Measurements from ENCODE around the gene SSTR5.

Gene SSTR5

DNA sequence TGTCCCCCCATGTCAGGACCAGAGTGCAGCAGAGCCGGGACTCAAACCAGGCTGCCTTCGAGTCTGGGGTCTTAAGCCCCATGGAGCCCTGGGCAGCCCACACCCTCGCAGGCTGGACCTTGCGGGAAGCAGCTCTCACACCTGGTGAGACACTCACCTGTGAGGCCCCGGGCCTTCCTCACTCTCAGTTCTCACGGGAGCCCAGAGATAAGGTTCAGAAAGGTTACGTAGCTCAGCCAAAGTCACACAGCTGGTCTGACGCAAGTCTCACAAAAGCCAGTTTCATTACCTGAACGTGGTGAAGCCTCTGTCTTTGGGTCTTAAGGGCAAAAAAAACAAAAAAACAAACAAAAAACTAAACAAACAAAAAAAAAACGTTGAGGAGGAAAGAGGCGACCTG lies 32.8 kb upstream of the SSTR5 start:
- DNase-seq (ENCODE audit: low read depth in 2 of 2) = no peak

DNA sequence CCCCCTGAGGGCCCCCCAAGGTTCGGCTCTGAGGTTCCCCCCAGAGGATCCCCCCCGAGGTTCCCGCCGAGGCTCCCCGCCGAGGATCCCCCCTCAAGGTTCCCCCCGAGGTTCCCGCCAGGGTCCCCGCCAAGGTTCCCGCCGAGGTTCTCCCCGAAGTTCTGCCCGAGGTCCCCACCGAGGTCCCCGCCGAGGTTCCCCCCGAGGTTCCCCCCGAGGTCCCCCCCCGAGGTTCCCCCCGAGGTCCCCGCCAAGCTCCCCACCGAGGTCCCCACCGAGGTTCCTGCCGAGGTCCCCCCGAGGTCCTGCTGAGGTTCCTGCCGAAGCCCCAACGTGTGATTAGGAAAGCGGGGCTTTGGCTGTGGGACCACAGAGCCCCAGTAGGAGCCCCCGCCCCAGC lies 32.2 kb upstream of the SSTR5 start:
- no peak for DNase-seq (ENCODE audit: low read depth in 2 of 2)

- no peak for DNase-seq (ENCODE audit: low read depth in 2 of 2)
These were observed 30.4 kb upstream of the SSTR5 start for GRCh38 chr16:1042049-1042744.

DNA sequence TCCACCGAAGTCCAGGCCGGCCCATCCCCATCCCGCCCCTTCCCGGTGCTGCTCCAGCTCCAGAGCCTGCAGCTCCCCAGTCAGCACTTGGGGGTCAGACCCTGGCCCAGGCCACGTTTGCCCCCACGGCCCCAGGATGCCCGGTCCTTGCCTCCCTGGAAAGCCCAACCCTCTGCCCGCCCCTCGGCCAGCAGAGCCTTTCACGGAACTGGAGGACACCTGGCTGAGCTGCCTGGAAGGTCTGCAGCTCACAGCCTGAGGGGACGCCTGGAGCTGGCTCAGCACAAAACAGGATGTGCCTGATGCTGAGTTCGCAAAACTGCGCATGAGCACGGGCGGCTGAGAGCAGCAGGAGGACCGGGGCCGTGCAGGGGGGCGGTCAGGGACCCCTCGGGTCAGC lies 29.7 kb upstream of the SSTR5 start:
- DNase-seq (ENCODE audit: low read depth in 2 of 2) = no peak

GRCh38 chr16:1043881-1044451 lies 28.6 kb upstream of the SSTR5 start:
- no peak for DNase-seq (ENCODE audit: low read depth in 2 of 2)

GRCh38 chr16:1044460-1045309 lies 27.9 kb upstream of the SSTR5 start:
- DNase-seq (ENCODE audit: low read depth in 2 of 2) = no peak

- no peak for DNase-seq (ENCODE audit: low read depth in 2 of 2)
These were observed 27.1 kb upstream of the SSTR5 start for GRCh38 chr16:1045310-1045992.

DNA sequence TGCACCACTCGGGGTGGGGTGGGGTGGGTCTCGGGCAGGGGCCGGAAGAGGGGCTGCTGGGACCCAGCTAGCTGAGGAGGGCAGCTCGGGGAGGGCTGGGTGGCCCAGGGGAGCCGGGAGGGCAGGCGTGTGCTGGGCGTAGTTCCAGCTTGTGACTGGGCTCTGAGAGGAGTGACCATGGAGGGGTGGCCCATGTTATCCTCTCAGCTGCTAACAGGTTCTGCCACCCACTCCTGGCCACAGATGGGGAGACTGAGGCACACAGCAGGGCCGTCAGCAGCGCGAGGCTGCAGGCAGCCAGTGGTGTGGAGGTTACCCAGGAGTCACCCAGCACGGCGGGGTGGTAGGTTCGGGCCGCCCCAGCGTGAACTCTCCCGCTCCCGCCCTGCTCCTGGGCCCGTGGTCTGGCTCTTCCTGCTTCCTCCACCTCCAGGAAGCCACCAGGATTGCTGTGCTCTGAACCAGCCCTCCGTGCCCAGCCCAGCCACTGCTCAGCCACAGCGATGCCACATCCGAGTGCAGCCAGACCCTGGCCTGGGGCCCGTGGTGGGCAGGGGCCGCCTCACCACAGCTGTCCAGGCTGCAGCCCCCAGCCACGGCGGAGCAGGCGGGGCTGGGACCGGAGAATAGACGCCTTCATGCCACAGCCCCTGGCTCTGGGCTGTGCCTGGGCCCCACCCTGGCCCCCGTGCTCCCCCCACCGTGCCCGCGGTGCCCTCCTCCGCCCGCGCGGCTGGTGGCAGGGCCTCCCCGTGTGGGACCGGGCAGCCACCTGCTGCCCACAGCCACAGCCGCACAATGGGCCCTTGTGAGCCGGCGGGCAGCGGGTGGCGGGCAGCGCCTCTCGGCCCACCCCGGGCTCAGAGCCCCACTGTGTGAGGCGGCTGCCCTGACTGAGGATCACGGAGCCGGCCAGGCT lies 26.3 kb upstream of the SSTR5 start:
- no peak for DNase-seq (ENCODE audit: low read depth in 2 of 2)

DNA sequence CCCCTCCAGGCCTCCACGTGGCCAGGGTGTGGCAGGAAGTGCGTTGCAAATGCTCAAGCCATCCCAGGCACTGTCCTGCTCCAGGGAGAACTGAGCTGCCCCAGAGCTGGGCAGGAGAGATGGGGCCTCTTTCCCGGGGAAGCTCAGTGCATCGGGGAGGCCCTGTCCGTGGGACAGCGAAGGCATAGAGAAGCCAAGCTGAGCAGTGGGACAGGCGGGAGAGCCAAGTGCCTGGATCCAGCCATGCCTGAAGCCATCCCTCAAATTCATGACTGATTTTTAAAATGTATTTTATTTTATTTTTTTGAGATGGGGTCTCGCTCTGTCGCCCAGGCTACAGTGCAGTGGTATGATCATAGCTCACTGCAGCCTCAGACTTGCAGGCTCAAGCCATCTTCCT lies 25.4 kb upstream of the SSTR5 start:
- no peak for DNase-seq (ENCODE audit: low read depth in 2 of 2)

GRCh38 chr16:1047801-1048200 lies 24.7 kb upstream of the SSTR5 start:
- DNase-seq (ENCODE audit: low read depth in 2 of 2) = no peak

DNA sequence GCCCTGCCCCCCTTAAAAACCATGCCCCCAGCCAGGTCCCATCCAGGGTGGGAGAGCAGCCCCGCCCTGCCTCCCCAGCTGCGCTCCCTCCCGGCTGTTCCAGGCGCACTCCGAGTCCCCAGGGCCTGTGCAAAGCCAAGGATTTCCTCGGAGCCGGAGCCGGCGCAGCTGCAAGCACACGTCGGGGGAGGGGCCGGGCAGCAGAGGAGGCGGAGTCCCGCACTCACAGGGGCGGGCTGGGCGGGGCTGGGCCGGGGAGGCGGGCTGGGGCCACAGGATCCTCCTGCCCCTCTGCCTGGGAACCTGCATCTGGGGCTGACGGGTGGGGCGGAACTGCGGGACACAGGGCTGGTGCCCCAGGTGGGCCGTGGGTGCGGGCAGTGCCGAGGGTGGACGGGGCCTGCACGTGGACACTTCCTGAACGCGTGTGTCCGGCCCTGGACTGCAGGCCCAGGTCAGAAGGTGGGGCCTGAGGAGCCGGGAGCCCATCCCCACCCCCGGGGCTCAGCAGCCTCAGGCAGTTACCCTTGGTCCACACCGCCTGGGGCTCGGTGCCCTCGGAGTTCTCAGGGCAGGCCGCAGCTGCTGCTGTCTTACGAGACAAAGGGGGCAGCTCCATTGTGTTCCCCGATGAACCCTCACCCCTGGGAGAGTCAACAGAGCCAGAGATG lies 24.0 kb upstream of the SSTR5 start:
- no peak for DNase-seq (ENCODE audit: low read depth in 2 of 2)

DNA sequence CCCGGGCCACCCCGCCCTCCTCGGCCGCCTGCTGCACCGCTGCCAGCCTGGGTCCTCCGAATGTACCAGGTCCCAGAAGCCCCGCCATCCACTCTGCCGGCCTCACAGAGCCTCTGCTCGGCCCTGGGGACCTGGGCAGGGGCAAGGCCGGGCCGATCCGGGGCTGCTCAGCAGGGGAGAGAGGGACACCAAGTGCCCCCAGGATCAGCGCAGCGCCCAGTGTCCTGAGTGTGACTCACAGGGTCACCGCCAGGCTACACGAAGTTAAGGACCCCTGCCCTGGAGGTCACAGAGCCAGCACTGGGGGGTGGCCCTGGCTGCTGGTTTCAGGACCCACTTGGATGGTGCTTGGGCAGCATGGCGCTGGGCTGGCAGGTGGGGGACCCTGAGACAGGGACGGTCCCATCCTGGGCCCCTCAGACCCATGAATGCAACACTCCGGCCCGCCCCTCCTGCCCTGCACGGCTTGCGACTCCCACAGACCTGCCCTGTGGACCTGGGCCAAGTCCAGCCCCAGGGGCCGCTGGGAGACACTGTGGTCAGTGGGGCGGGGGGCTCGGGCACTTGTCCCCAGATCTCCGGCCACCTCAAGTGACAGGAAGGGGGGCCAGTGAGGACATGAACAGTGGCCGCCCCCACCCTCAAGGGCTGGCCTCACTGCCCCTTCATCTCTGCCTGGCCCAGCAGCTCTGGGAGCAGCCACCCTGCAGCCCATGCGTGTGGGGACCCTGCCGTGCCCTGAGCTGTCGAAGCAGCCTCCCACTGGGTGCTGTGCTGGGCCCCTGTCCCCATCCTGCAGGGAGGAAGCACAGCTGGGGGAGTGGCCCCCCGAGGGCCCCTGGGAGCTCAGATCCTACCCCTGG lies 23.2 kb upstream of the SSTR5 start:
- no peak for DNase-seq (ENCODE audit: low read depth in 2 of 2)

DNA sequence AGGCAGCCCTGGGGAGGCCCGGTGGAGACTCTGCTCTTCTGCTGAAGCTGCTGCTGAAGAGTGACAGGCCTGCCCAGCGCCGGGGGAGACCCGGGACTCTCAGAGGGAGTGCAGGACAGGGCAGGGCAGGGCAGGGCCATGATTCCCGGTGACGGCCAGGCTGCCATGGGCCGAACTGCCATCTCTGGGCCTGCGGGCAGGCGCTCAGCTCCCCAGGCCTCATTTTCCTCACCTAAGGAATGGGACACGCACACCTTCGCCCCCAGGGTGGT lies 22.6 kb upstream of the SSTR5 start:
- no peak for DNase-seq (ENCODE audit: low read depth in 2 of 2)

DNA sequence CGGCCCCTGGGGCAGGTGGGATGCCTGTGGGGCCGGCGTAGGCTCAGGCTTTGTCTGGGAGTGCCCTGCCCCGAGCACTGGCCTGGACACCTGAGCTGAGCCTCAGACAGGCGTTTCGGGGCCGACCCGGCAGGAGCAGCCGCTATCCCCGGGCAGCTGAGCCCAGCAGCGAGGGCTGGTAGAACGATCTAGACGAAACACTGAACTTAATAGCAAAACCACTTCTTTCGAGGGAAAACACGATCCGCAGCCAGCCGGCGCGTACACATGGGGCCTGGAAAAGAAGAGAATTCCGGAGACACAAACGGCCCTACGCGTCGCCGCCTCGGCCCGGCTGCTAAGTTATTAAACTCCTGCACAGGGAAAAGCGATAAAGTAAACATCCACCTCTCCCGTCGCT lies 22.0 kb upstream of the SSTR5 start:
- DNase-seq (ENCODE audit: low read depth in 2 of 2) = no peak

- no peak for DNase-seq (ENCODE audit: low read depth in 2 of 2)
These were observed 21.6 kb upstream of the SSTR5 start for GRCh38 chr16:1050921-1051320.

DNA sequence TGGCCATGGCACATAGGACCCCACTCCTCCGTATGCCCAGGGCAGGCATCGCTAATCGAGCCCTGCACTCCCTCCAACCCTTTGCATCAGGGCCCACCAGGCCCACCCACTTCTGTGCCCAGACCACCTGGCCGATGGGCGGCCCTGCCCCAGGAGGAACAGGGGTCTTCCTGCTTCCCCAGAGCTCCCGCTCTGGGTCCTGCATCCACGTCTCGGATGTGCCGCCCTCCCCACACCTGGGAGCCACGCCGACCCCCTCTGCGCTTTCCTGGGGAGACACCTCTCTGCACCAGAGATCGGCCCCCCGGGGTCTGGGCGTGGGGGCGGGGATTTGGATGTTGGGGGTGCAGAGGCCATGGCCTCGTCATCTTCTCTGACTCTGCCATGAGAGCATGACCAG lies 21.1 kb upstream of the SSTR5 start:
- DNase-seq (ENCODE audit: low read depth in 2 of 2) = no peak

DNA sequence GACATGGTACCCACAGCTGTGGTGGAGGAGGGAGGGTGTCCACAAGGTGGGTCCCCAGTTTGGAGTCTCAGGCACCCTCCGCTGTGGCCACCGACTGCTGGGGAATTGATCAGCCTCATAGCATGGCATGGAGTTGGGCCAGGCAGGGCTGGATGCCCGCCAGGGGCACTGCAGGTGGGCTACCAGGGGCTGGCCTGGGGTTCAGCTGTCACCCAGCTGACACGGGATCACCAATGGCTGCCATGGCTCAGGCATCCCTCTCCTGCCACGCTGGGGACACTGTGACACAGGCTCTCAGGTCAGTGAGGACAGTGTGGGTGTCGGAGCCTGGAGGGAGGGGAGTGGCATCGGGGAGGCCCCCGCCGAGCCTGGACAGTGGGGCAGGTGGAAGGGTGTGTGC lies 19.8 kb upstream of the SSTR5 start:
- no peak for DNase-seq (ENCODE audit: low read depth in 2 of 2)

- DNase-seq (ENCODE audit: low read depth in 2 of 2) = no peak
These were observed 19.4 kb upstream of the SSTR5 start for GRCh38 chr16:1053121-1053521.

DNA sequence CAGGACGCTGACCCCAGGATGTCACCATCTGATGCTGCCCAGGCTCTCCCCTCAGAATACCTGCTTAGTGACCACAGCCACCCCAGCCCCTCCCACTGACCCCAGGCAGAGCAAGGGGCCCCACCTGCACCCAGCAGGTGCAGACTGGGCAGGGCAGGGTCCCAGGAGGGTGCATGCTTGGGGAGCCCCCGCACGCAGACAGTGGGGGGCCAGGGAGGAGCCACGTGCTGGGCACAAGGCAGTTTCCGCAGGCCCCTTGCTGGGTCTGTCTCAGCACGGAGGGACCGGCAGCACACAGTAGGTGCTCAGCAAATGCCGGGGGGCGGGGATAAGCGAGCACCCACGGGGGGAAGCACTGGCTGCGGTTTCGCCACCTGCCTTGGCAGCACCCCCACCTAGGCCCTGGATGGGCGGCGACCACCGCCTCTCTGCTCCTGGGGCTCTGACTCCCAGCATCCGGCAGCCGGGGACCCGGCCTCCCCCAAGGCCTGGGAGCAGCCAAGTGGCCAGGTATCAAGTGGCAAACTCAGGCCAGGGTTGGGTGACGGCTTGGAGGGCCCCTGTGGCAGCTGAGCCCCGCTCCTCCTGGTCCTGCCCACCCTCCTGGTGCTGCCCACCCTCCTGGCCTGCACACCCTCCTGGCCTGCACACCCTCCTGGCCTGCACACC lies 18.7 kb upstream of the SSTR5 start:
- DNase-seq (ENCODE audit: low read depth in 2 of 2) = no peak

Measured in stimulated activated CD8-positive, alpha-beta memory T cell treated with anti-CD3 and anti-CD28 coated beads, Interleukin-7, amount 100 ng/mL, for 4 hours (primary cell).